Prostate gland (tissue), 2 donors: ENCODE data around the gene RASSF8. TPM values are rescaled to one million over a fixed set of nuclear protein-coding genes. Genes with fewer than 3 reads are reported as not detected.

Experiments used
- DNase-seq: peaks from one replicate; pipeline ENCODE4 v3.0.0-alpha.2; 2019; ENCODE audit warnings: low spot score
- H3K27ac ChIP-seq, 2 donors: fragments of 200-600 bp; sonication (generic); 2 replicates each; pipeline ENCODE4 v1.5.1; 2017 to 2019
- H3K27me3 ChIP-seq: fragments of 200-600 bp; sonication (generic); replicated peaks from 2 replicates; pipeline ENCODE4 v1.5.1; 2019; ENCODE audit not compliant: insufficient read depth
- H3K36me3 ChIP-seq, 2 donors: fragments of 200-600 bp; sonication (generic); 1 replicate in 1 of 2; 2 replicates in 1 of 2; pipeline versions ENCODE4 v1.5.1 to v1.8.1; 2017 to 2019
- H3K4me1 ChIP-seq: fragments of 200-600 bp; sonication (generic); replicated peaks from 2 replicates; pipeline ENCODE4 v1.5.1; 2019
- H3K4me3 ChIP-seq, 2 donors: fragments of 200-600 bp; sonication (generic); 2 replicates each; pipeline ENCODE4 v1.5.1; 2017 to 2019
- H3K9me3 ChIP-seq: fragments of 200-600 bp; sonication (generic); 2 replicates; pipeline ENCODE4 v1.5.1; 2017
- POLR2A ChIP-seq: fragments of 450-650 bp; IDR thresholded peaks from one replicate; pipeline ENCODE4 v1.6.1; 2016; ENCODE audit warnings: antibody characterized with exemption, mild to moderate bottlenecking
- POLR2AphosphoS5 ChIP-seq: sonication (generic); formaldehyde crosslinking; IDR thresholded peaks from one replicate; pipeline ENCODE4 v1.6.1; 2017; ENCODE audit warnings: antibody characterized with exemption
- WGBS: methylation state at CpG from one replicate; pipeline ENCODE4 v1.1.5; 2018; 5-methylcytosine and 5-hydroxymethylcytosine counted together
- intact Hi-C: fragments of 100-400 bp; cut with DNase I; formaldehyde crosslinking; loops from one replicate; pipeline ENCODE4 v1.14.2; 2022
- total RNA-seq, 2 donors: library from RNA; depleted of rRNA; stranded (reverse); fragments of >200 nt; gene quantifications; one replicate each; pipeline ENCODE4 v1.1.0, GENCODE V29; 2016
- TF ChIP-seq, protein P1 (sequence below), 4 experiments: fragments of 200-600 bp in 2 of 4; fragments of 450-650 bp in 2 of 4; sonication (generic) in 2 of 4; IDR thresholded peaks; 1 replicate in 3 of 4; 2 replicates in 1 of 4; pipeline ENCODE4 v1.5.1; 2016 to 2019; ENCODE audit warnings: antibody characterized with exemption in 4 of 4, mild to moderate bottlenecking in 2 of 4, moderate library complexity in 2 of 4

Gene RASSF8
- total RNA-seq, 2 donors from 2014 or later, result 26.0 to 62.1 TPM

DNA sequence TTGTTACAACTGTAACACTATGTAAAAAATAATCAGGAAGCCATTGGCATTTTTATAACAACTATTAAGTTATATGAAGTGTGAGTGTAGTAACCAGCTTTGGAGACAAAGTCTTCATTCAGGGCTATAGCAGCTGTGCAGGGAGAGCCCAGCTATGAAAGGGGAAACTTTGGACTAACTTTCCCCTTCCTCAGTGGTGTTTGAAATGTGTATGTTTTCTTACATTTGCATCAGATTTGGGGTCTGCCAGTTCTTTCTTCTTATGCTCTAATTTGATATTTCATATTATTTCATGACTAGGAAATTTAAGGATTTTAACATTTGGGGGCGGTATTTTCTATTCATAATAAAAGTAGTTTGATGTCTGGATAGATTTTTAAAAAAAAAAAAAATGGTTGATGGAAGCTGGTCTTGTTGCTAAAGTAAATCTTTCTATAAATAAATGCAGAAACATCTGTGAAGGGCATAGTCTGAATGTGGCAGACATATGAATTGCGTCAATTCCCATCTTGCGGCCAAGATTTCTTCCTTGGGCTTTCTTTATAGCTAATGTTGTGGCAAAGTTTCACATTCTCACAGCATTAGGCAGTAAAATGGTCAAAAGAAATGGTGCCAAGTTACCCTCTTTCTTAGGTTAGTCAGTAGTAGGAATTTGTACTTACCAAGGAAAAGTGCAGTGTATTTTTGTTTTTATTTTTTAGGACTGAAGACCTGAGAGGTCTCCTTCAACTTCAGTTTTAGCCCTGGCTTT is 35.6 kb downstream of the RASSF8 start:
- H3K27ac ChIP-seq, result no peak overlapping the region

DNA sequence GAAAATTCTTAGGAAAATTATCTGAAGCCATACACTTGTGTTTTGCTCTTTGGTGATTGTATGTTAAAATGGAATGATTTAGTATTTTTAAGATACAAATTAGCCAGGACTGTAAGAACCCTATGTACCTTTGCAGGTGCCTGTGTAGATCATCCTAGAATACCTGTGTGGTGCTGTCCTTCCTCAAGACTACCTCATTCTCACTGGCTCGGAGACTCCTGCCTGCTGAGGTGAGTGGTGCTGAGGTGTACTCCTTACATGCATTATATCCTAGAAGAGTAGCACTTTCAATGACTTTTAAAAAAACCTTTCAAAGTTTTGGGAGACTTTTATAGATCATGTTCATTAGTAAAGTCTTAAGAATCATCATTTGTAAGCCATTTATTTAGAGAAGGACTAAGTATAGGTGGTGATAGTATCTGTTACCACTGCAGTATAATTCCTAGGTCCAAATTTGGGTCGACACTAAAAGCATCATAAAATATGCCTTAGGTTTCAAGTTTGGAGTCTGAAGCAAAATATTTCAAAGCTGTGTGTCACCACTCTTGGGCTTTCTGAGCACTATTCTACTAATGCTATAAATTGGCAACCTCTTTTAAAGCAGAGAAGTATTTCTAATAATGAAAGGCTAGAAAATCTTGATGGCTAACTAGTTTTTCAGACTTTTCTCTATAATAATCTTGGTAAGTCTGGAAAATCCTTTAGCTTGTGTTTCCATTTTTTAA is 36.6 kb downstream of the RASSF8 start:
- intact Hi-C loops, result no loop called here
- no peak for DNase-seq
- WGBS, result 47% methylated on average over 2 of the region's 2 CpGs
- H3K9me3 ChIP-seq, result no peaks in the 10 kb centered on the region
- no peaks in the 10 kb centered on the region for H3K27me3 ChIP-seq
- no peak overlapping the region for H3K4me3 ChIP-seq
- TF ChIP-seq POLR2AphosphoS5 (no peak), POLR2A (no peak)
- TF ChIP-seq, protein P1, sequence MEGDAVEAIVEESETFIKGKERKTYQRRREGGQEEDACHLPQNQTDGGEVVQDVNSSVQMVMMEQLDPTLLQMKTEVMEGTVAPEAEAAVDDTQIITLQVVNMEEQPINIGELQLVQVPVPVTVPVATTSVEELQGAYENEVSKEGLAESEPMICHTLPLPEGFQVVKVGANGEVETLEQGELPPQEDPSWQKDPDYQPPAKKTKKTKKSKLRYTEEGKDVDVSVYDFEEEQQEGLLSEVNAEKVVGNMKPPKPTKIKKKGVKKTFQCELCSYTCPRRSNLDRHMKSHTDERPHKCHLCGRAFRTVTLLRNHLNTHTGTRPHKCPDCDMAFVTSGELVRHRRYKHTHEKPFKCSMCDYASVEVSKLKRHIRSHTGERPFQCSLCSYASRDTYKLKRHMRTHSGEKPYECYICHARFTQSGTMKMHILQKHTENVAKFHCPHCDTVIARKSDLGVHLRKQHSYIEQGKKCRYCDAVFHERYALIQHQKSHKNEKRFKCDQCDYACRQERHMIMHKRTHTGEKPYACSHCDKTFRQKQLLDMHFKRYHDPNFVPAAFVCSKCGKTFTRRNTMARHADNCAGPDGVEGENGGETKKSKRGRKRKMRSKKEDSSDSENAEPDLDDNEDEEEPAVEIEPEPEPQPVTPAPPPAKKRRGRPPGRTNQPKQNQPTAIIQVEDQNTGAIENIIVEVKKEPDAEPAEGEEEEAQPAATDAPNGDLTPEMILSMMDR (IDR thresholded peaks at IDR 0.05), result no peak
- H3K27ac ChIP-seq, result no peak overlapping the region
- H3K4me1 ChIP-seq, result peaks cover 7% of the 10 kb centered on the region
- no peaks in the 10 kb centered on the region for H3K36me3 ChIP-seq

More for the DNA sequence above, 35.6 kb downstream of the RASSF8 start:
- TF ChIP-seq, protein P1 (IDR thresholded peaks at IDR 0.05), result no peak
- no peak for TF ChIP-seq POLR2A
- no peak for TF ChIP-seq POLR2AphosphoS5
- no peaks in the 10 kb centered on the region for H3K27me3 ChIP-seq
- intact Hi-C loops, result no loop called here
- no peaks in the 10 kb centered on the region for H3K36me3 ChIP-seq
- H3K4me1 ChIP-seq, result peaks cover 7% of the 10 kb centered on the region
- H3K4me3 ChIP-seq, result no peak overlapping the region
- WGBS, result 84% methylated on average over 3 of the region's 3 CpGs
- DNase-seq, result no peak
- no peaks in the 10 kb centered on the region for H3K9me3 ChIP-seq

DNA sequence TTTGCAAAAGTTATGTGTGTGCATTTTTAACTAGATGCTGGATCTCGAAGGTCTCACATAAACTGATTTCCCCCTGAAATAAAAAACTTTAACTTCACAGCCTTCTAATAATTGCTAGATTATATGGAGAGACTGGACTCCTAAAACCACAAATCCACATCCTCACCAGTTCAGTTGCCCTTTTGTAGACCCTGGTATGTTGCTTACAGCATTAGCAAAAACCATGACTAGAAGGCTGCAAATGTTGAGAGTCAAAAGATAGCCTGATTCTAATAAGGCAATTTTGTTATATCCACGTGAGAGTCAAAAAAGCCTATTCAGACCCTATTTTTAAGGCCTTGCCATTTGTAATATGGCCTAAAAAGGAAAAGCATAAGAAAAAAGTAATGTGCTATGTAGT is 37.4 kb downstream of the RASSF8 start:
- DNase-seq, result no peak
- 59% methylated on average over 2 of the region's 2 CpGs for WGBS
- intact Hi-C loops, result no loop called here
- H3K27me3 ChIP-seq, result no peaks in the 10 kb centered on the region
- TF ChIP-seq POLR2AphosphoS5, result no peak
- TF ChIP-seq, protein P1 (IDR thresholded peaks at IDR 0.05), result no peak
- no peak for TF ChIP-seq POLR2A
- no peaks in the 10 kb centered on the region for H3K9me3 ChIP-seq
- no peak overlapping the region for H3K4me3 ChIP-seq
- H3K36me3 ChIP-seq, result no peaks in the 10 kb centered on the region
- peaks cover 7% of the 10 kb centered on the region for H3K4me1 ChIP-seq
- H3K27ac ChIP-seq, result no peak overlapping the region

GRCh38 chr12:25996677-25997076 is 38.2 kb downstream of the RASSF8 start:
- intact Hi-C loops, result no loop called here

More at GRCh38 chr12:25996677-25997076, 38.2 kb downstream of the RASSF8 start:
- WGBS, result 90% methylated on average over 1 of the region's 1 CpG
- Histone ChIP-seq H3K27ac (no peak overlapping the region), H3K27me3 (no peaks in the 10 kb centered on the region), H3K36me3 (no peaks in the 10 kb centered on the region), H3K9me3 (no peaks in the 10 kb centered on the region), H3K4me1 (peaks cover 7% of the 10 kb centered on the region), H3K4me3 (no peak overlapping the region)
- no peak for TF ChIP-seq POLR2A
- no peak for TF ChIP-seq POLR2AphosphoS5
- TF ChIP-seq, protein P1 (IDR thresholded peaks at IDR 0.05), result no peak
- DNase-seq, result no peak
